Tibial nerve (tissue), 4 donors: ENCODE data around the gene SELENOS.

Source experiments
- EP300 ChIP-seq, 2 donors: sonication (generic); formaldehyde crosslinking; IDR thresholded peaks; one replicate each; pipeline ENCODE4 v1.6.1; 2017; ENCODE audit warnings: antibody characterized with exemption in 2 of 2, mild to moderate bottlenecking in 1 of 2
- POLR2A ChIP-seq, 2 donors: fragments of 450-650 bp; IDR thresholded peaks; one replicate each; pipeline ENCODE4 v1.6.1; 2017; ENCODE audit warnings: antibody characterized with exemption in 2 of 2, mild to moderate bottlenecking in 2 of 2, moderate library complexity in 2 of 2
- TF ChIP-seq, protein P1 (sequence below), 5 experiments: fragments of 200-600 bp in 3 of 5; fragments of 450-650 bp in 2 of 5; sonication (generic) in 3 of 5; IDR thresholded peaks; one replicate each; pipeline ENCODE4 v1.5.1; 2016 to 2019; ENCODE audit warnings: antibody characterized with exemption in 5 of 5, mild to moderate bottlenecking in 3 of 5, moderate library complexity in 2 of 5

DNA sequence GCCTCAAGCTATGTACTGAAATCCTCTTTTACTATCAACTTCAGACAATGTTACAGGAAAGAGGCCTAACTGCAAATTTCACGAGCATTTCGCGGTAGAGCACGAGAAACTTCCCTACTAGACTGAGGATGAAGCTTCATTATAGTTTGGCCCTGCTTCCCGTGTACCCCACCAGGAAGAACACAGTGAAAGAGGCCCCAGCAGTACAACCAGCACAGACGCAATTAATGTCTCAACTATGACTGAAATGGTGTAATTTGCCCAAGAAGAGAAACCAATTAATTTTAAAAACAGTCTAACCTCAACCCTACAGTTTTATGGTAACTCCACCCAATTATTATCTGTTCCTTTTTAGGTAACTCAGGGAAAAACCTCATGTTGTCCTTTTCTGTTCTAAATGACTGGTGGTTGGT, 37.6 kb downstream of the SELENOS start:
- TF ChIP-seq, protein P1, sequence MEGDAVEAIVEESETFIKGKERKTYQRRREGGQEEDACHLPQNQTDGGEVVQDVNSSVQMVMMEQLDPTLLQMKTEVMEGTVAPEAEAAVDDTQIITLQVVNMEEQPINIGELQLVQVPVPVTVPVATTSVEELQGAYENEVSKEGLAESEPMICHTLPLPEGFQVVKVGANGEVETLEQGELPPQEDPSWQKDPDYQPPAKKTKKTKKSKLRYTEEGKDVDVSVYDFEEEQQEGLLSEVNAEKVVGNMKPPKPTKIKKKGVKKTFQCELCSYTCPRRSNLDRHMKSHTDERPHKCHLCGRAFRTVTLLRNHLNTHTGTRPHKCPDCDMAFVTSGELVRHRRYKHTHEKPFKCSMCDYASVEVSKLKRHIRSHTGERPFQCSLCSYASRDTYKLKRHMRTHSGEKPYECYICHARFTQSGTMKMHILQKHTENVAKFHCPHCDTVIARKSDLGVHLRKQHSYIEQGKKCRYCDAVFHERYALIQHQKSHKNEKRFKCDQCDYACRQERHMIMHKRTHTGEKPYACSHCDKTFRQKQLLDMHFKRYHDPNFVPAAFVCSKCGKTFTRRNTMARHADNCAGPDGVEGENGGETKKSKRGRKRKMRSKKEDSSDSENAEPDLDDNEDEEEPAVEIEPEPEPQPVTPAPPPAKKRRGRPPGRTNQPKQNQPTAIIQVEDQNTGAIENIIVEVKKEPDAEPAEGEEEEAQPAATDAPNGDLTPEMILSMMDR (IDR thresholded peaks at IDR 0.05): no peak
- TF ChIP-seq POLR2A (IDR thresholded peaks at IDR 0.05) (no peak), EP300 (IDR thresholded peaks at IDR 0.05) (no peak)
